Peyer's patch (tissue), 4 donors: ENCODE data around the gene KRT77.

Experiments
- POLR2A ChIP-seq, 2 donors: fragments of 450-650 bp; IDR thresholded peaks; one replicate each; pipeline ENCODE4 v1.5.1; 2017; ENCODE audit warnings: antibody characterized with exemption in 2 of 2, mild to moderate bottlenecking in 2 of 2, moderate library complexity in 2 of 2
- TF ChIP-seq, protein P1 (sequence below), 6 experiments: fragments of 450-650 bp in 4 of 6; fragments of 200-600 bp in 2 of 6; sonication (generic) in 1 of 6; IDR thresholded peaks; one replicate each; pipeline ENCODE4 v1.5.1; 2017 to 2019; ENCODE audit warnings: antibody characterized with exemption in 6 of 6, mild to moderate bottlenecking in 3 of 6, moderate library complexity in 1 of 6

DNA sequence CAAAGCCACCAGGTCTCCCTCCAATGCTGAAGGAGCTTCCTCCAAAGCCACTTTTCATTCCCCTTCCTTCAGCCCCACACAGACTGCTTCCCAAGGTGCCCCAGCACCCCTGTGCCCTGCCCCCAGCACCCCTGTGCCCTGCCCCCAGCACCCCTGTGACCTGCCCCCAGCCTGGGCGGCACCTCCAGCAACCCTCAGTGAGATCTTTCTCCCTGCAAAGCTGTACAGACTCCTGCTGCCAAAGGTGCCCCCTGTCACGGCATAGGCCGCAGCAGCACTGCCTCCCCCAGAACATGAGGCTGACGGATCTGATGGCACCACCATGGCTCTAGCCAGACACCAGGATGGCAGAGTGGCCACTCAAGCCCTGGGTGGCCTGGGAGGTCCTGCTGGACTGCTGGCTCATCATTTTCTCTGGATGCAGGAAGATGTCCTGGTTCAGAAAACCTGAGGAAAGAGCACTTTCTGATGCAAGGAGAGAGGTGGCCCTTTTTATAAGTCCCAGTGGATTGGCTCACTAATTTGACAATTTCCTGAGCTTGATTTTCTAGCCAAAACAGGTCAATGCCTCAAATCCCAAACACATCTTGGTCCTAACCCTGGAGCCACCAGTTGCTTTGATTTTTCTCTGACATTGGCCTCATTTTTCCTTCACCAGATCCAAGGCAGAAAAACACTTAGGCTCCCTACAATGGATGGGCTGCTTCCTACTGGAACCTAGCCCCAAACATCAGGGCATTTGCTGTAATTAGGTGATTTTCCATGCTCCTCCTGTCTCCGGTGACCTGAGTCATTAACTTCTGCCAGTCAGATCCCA, 32.7 kb upstream of the KRT77 start:
- TF ChIP-seq, protein P1, sequence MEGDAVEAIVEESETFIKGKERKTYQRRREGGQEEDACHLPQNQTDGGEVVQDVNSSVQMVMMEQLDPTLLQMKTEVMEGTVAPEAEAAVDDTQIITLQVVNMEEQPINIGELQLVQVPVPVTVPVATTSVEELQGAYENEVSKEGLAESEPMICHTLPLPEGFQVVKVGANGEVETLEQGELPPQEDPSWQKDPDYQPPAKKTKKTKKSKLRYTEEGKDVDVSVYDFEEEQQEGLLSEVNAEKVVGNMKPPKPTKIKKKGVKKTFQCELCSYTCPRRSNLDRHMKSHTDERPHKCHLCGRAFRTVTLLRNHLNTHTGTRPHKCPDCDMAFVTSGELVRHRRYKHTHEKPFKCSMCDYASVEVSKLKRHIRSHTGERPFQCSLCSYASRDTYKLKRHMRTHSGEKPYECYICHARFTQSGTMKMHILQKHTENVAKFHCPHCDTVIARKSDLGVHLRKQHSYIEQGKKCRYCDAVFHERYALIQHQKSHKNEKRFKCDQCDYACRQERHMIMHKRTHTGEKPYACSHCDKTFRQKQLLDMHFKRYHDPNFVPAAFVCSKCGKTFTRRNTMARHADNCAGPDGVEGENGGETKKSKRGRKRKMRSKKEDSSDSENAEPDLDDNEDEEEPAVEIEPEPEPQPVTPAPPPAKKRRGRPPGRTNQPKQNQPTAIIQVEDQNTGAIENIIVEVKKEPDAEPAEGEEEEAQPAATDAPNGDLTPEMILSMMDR (IDR thresholded peaks at IDR 0.05) = no peak
- TF ChIP-seq POLR2A (IDR thresholded peaks at IDR 0.05) = no peak
